ENCODE measurements around the gene SLC25A42. TPM values are rescaled to one million over a fixed set of nuclear protein-coding genes. Genes with fewer than 3 reads are reported as not detected.

Gene SLC25A42
- total RNA-seq, 2 donors from 2014 or later: 6.6 to 7.2 TPM

GRCh38 chr19:19050104-19050503 lies 13.7 kb upstream of the SLC25A42 start:
- H3K27me3 Mint-ChIP-seq (ENCODE audit: insufficient read depth): no peaks in the 10 kb centered on the region
- H3K9me3 Mint-ChIP-seq: no peaks in the 10 kb centered on the region
- no peak overlapping the region for H3K27ac ChIP-seq (ENCODE audit: low read depth, low read length)
- DNase-seq: no peak
- 97 to 98% methylated on average over 4 of the region's 4 CpGs for WGBS, 2 experiments (ENCODE audit: insufficient coverage in 1 of 2, insufficient read length in 1 of 2)
- peaks cover 8% of the 10 kb centered on the region for H3K4me1 ChIP-seq (ENCODE audit: control insufficient read depth, insufficient read depth, low read length)
- H3K9ac ChIP-seq (ENCODE audit: extremely low read depth, low read length, poor library complexity, severe bottlenecking): no peak overlapping the region
- TF ChIP-seq CTCF (conservative IDR thresholded peaks at IDR 0.05): no peak
- peaks cover 80% of the 10 kb centered on the region for H3K36me3 ChIP-seq (ENCODE audit: control insufficient read depth, insufficient read depth, low read length)
- H3K4me3 ChIP-seq (ENCODE audit: low read length): no peak overlapping the region
- H3K4me3 Mint-ChIP-seq: no peak overlapping the region
- H3K27me3 ChIP-seq (ENCODE audit: control insufficient read depth, insufficient read depth, low read length, poor library complexity, severe bottlenecking): no peaks in the 10 kb centered on the region
- H3K36me3 Mint-ChIP-seq (ENCODE audit: low read depth): peaks cover 70% of the 10 kb centered on the region
- peak overlapping the region; percentile 35 for H3K27ac Mint-ChIP-seq
- peaks cover 33% of the 10 kb centered on the region for H3K4me1 Mint-ChIP-seq
- H3K9me3 ChIP-seq (ENCODE audit: control insufficient read depth, low read length): peaks cover 9% of the 10 kb centered on the region

- H3K27ac ChIP-seq (ENCODE audit: low read depth, low read length): no peak overlapping the region
- no peak overlapping the region for H3K9ac ChIP-seq (ENCODE audit: extremely low read depth, low read length, poor library complexity, severe bottlenecking)
These were observed 13.1 kb upstream of the SLC25A42 start for GRCh38 chr19:19050731-19051130.

GRCh38 chr19:19051478-19052213 lies 12.1 kb upstream of the SLC25A42 start:
- no peak overlapping the region for H3K4me3 Mint-ChIP-seq
- H3K27ac Mint-ChIP-seq: no peak overlapping the region
- peak; percentile 46 for TF ChIP-seq CTCF (conservative IDR thresholded peaks at IDR 0.05)

More at GRCh38 chr19:19050731-19051130, 13.1 kb upstream of the SLC25A42 start:
- peaks cover 8% of the 10 kb centered on the region for H3K4me1 ChIP-seq (ENCODE audit: control insufficient read depth, insufficient read depth, low read length)
- peaks cover 9% of the 10 kb centered on the region for H3K9me3 ChIP-seq (ENCODE audit: control insufficient read depth, low read length)
- H3K36me3 ChIP-seq (ENCODE audit: control insufficient read depth, insufficient read depth, low read length): peaks cover 79% of the 10 kb centered on the region
- Mint-ChIP-seq H3K4me3 (no peak overlapping the region), H3K36me3 (ENCODE audit: low read depth) (peaks cover 73% of the 10 kb centered on the region), H3K4me1 (peaks cover 33% of the 10 kb centered on the region), H3K27me3 (ENCODE audit: insufficient read depth) (no peaks in the 10 kb centered on the region), H3K27ac (no peak overlapping the region), H3K9me3 (no peaks in the 10 kb centered on the region)
- no peak for TF ChIP-seq CTCF (conservative IDR thresholded peaks at IDR 0.05)
- H3K4me3 ChIP-seq (ENCODE audit: low read length): peak overlapping the region; percentile 27
- 88 to 100% methylated on average over 2 of the region's 2 CpGs for WGBS, 2 experiments (ENCODE audit: insufficient coverage in 1 of 2, insufficient read length in 1 of 2)
- H3K27me3 ChIP-seq (ENCODE audit: control insufficient read depth, insufficient read depth, low read length, poor library complexity, severe bottlenecking): no peaks in the 10 kb centered on the region
- no peak for DNase-seq

More at GRCh38 chr19:19051478-19052213, 12.1 kb upstream of the SLC25A42 start:
- peaks cover 33% of the 10 kb centered on the region for H3K4me1 Mint-ChIP-seq
- peaks cover 9% of the 10 kb centered on the region for H3K9me3 ChIP-seq (ENCODE audit: control insufficient read depth, low read length)
- H3K9me3 Mint-ChIP-seq: no peaks in the 10 kb centered on the region
- no peaks in the 10 kb centered on the region for H3K27me3 ChIP-seq (ENCODE audit: control insufficient read depth, insufficient read depth, low read length, poor library complexity, severe bottlenecking)
- no peak overlapping the region for H3K4me3 ChIP-seq (ENCODE audit: low read length)
- peaks cover 8% of the 10 kb centered on the region for H3K4me1 ChIP-seq (ENCODE audit: control insufficient read depth, insufficient read depth, low read length)
- no peak overlapping the region for H3K27ac ChIP-seq (ENCODE audit: low read depth, low read length)
- no peaks in the 10 kb centered on the region for H3K27me3 Mint-ChIP-seq (ENCODE audit: insufficient read depth)
- H3K36me3 ChIP-seq (ENCODE audit: control insufficient read depth, insufficient read depth, low read length): peaks cover 75% of the 10 kb centered on the region
- DNase-seq: no peak
- no peak overlapping the region for H3K9ac ChIP-seq (ENCODE audit: extremely low read depth, low read length, poor library complexity, severe bottlenecking)
- 95 to 96% methylated on average over 18 to 20 of the region's 20 CpGs for WGBS, 2 experiments (ENCODE audit: insufficient coverage in 1 of 2, insufficient read length in 1 of 2)
- peaks cover 72% of the 10 kb centered on the region for H3K36me3 Mint-ChIP-seq (ENCODE audit: low read depth)
